PC-9 (cell line): ENCODE results near the gene USH1C. TPM values are rescaled to one million over a fixed set of nuclear protein-coding genes. Genes with fewer than 3 reads are reported as not detected.

ENCODE experiments used
- BruUV-seq: library from RNA; stranded (reverse); fragments of 400-500 nt; replicated peaks from 2 replicates; lab custom pipeline; 2021; lab: Mats Ljungman, UMichigan
- CTCF ChIA-PET: fragments of 300-600 bp; sonication (Branson Sonifier 250); formaldehyde crosslinking; loops from one replicate; lab custom pipeline; 2022; ENCODE audit warnings: antibody characterized with exemption; lab: Charles Lee
- POLR2A ChIA-PET: fragments of 300-600 bp; sonication (Branson Sonifier 250); formaldehyde crosslinking; loops from one replicate; lab custom pipeline; 2022; ENCODE audit warnings: antibody characterized with exemption; ENCODE audit not compliant: unreplicated experiment; lab: Charles Lee
- DNase-seq, 2 experiments: peaks; one replicate each; pipeline versions ENCODE4 v3.0.0 to v3.0.0-alpha.2; 2015 to 2022; ENCODE audit warnings: mixed read lengths in 1 of 2
- H2AFZ ChIP-seq: fragments of 200-600 bp; sonication (generic); 2 replicates; pipeline ENCODE4 v1.8.1; 2017; ENCODE audit warnings: antibody characterized with exemption
- H3F3A ChIP-seq: fragments of 200-600 bp; sonication (generic); 2 replicates; pipeline ENCODE4 v1.8.1; 2017; ENCODE audit warnings: antibody characterized with exemption, mild to moderate bottlenecking, low read depth; ENCODE audit not compliant: insufficient read depth
- H3K27ac ChIP-seq: fragments of 200-600 bp; sonication (generic); 2 replicates; pipeline ENCODE4 v1.6.1; 2016; ENCODE audit warnings: mixed run types
- H3K27me3 ChIP-seq: fragments of 200-600 bp; sonication (generic); 2 replicates; pipeline ENCODE4 v1.6.1; 2016; ENCODE audit warnings: low read depth, mixed run types; ENCODE audit not compliant: insufficient read depth
- H3K36me3 ChIP-seq: fragments of 200-600 bp; sonication (generic); 2 replicates; pipeline ENCODE4 v1.6.1; 2016; ENCODE audit warnings: low read depth, mixed run types
- H3K4me1 ChIP-seq: fragments of 200-600 bp; sonication (generic); replicated peaks from 2 replicates; pipeline ENCODE4 v1.6.1; 2016; ENCODE audit warnings: mixed run types; ENCODE audit not compliant: insufficient read depth
- H3K4me2 ChIP-seq: fragments of 200-600 bp; sonication (generic); 2 replicates; pipeline ENCODE4 v1.6.1; 2017; ENCODE audit warnings: mixed run types
- H3K4me3 ChIP-seq: fragments of 200-600 bp; sonication (generic); 2 replicates; pipeline ENCODE4 v1.6.1; 2016; ENCODE audit warnings: mixed run types
- H3K79me2 ChIP-seq: fragments of 200-600 bp; sonication (generic); 2 replicates; pipeline ENCODE4 v1.6.1; 2017; ENCODE audit warnings: low read depth, mixed run types
- H3K9me2 ChIP-seq: fragments of 200-600 bp; sonication (generic); 2 replicates; pipeline ENCODE4 v1.8.1; 2017; ENCODE audit warnings: mild to moderate bottlenecking; ENCODE audit not compliant: insufficient read depth
- H3K9me3 ChIP-seq: fragments of 200-600 bp; sonication (generic); 2 replicates; pipeline ENCODE4 v1.8.1; 2016; ENCODE audit warnings: low read depth; ENCODE audit not compliant: insufficient read depth
- H4K20me1 ChIP-seq: fragments of 200-600 bp; sonication (generic); 2 replicates; pipeline ENCODE4 v1.8.1; 2017; ENCODE audit not compliant: insufficient read depth
- CTCF ChIP-seq: fragments of 200-600 bp; sonication (generic); conservative IDR thresholded peaks from 2 replicates; pipeline ENCODE4 v1.6.1; 2017; ENCODE audit warnings: mixed run types, antibody characterized with exemption, mild to moderate bottlenecking, moderate library complexity
- EZH2 ChIP-seq: fragments of 200-600 bp; sonication (generic); IDR thresholded peaks from 2 replicates; pipeline ENCODE4 v1.8.0; 2017; ENCODE audit warnings: antibody characterized with exemption, low read depth
- intact Hi-C: fragments of 100-400 bp; cut with micrococcal nuclease; formaldehyde crosslinking; loops from one replicate; pipeline ENCODE4 v1.10.0; 2022; ENCODE audit not compliant: unreplicated experiment
- total RNA-seq: library from RNA; stranded (reverse); gene quantifications from 2 replicates; pipeline ENCODE4 v1.2.3, GENCODE V29; 2021

USH1C gene
- total RNA-seq, 1 experiment from 2014 or later, result not detected

GRCh38 chr11:17552392-17553248 lies 8.4 kb upstream of the USH1C start:
- ChIA-PET POLR2A (no interaction called here), CTCF (no interaction called here)
- Histone ChIP-seq H3K27ac (no peak overlapping the region), H3K27me3 (peaks cover 55% of the 10 kb centered on the region), H3K4me3 (no peak overlapping the region), H3K9me3 (no peaks in the 10 kb centered on the region), H3F3A (no peaks in the 10 kb centered on the region), H3K4me2 (no peak overlapping the region), H4K20me1 (no peaks in the 10 kb centered on the region), H3K36me3 (no peaks in the 10 kb centered on the region), H3K4me1 (no peaks in the 10 kb centered on the region), H3K9me2 (no peaks in the 10 kb centered on the region), H3K79me2 (no peaks in the 10 kb centered on the region), H2AFZ (no peak overlapping the region)
- intact Hi-C loops, result no loop called here
- peak in 1 of 2 experiments; percentile 16 for DNase-seq
- TF ChIP-seq CTCF (no peak), EZH2 (no peak)
- BruUV-seq, result no TSS peak

GRCh38 chr11:17552041-17552355 lies 7.8 kb upstream of the USH1C start:
- H3F3A ChIP-seq, result no peaks in the 10 kb centered on the region
- H3K27me3 ChIP-seq, result peaks cover 55% of the 10 kb centered on the region
- CTCF ChIA-PET, result no interaction called here
- no peaks in the 10 kb centered on the region for H3K79me2 ChIP-seq
- no peak overlapping the region for H3K4me2 ChIP-seq
- no peak overlapping the region for H3K27ac ChIP-seq
- H3K4me3 ChIP-seq, result no peak overlapping the region
- no peak for DNase-seq
- H4K20me1 ChIP-seq, result no peaks in the 10 kb centered on the region
- BruUV-seq, result no TSS peak
- intact Hi-C loops, result no loop called here
- H3K4me1 ChIP-seq, result no peaks in the 10 kb centered on the region
- POLR2A ChIA-PET, result no interaction called here
- no peak overlapping the region for H2AFZ ChIP-seq
- no peaks in the 10 kb centered on the region for H3K36me3 ChIP-seq
- TF ChIP-seq CTCF, result no peak
- no peak for TF ChIP-seq EZH2
- no peaks in the 10 kb centered on the region for H3K9me3 ChIP-seq
- H3K9me2 ChIP-seq, result no peaks in the 10 kb centered on the region

GRCh38 chr11:17551347-17552040 lies 7.3 kb upstream of the USH1C start:
- Histone ChIP-seq H3K27ac (no peak overlapping the region), H3K79me2 (no peaks in the 10 kb centered on the region), H3K36me3 (no peaks in the 10 kb centered on the region), H3K9me2 (no peaks in the 10 kb centered on the region), H4K20me1 (no peaks in the 10 kb centered on the region), H3F3A (no peaks in the 10 kb centered on the region), H3K9me3 (no peaks in the 10 kb centered on the region), H3K4me3 (no peak overlapping the region), H2AFZ (no peak overlapping the region), H3K27me3 (peaks cover 55% of the 10 kb centered on the region), H3K4me1 (no peaks in the 10 kb centered on the region), H3K4me2 (no peak overlapping the region)
- TF ChIP-seq EZH2 (no peak), CTCF (no peak)
- intact Hi-C loops, result no loop called here
- CTCF ChIA-PET, result no interaction called here
- DNase-seq, result no peak
- POLR2A ChIA-PET, result no interaction called here
- no TSS peak for BruUV-seq
